T-helper 1 cell treated with Interleukin-12 subunit alpha and Interleukin-12 subunit beta and Interleukin-4 antibody, amounts not matched to agents 30 μg/mL and 1 μg/mL, for 36 hours (primary cell): ENCODE measurements around the gene CASP8AP2.
A peak's percentile ranks its signal among the peaks of the same experiment; 100 is the strongest.
"Not testable (repeated sequence)": the region's sequence is repeated elsewhere in the genome, so short reads cannot be mapped to it uniquely, and the experiment has no call there.

Experiments used
- H3K27ac Mint-ChIP-seq: one replicate; pipeline ENCODE4 v1.8.0; 2021; ENCODE audit warnings: mild to moderate bottlenecking, mixed read lengths
- H3K27me3 Mint-ChIP-seq: one replicate; pipeline ENCODE4 v1.8.0; 2021; ENCODE audit warnings: low read depth, mixed read lengths
- H3K36me3 Mint-ChIP-seq: one replicate; pipeline ENCODE4 v1.8.0; 2021; ENCODE audit warnings: low read depth, mixed read lengths
- H3K4me1 Mint-ChIP-seq: one replicate; pipeline ENCODE4 v1.8.0; 2021; ENCODE audit warnings: low read depth, mixed read lengths
- H3K4me3 Mint-ChIP-seq: one replicate; pipeline ENCODE4 v1.8.0; 2021; ENCODE audit warnings: mild to moderate bottlenecking, moderate library complexity, mixed read lengths
- H3K9me3 Mint-ChIP-seq: one replicate; pipeline ENCODE4 v1.8.0; 2021; ENCODE audit warnings: mixed read lengths

The CASP8AP2 gene

GRCh38 chr6:89836639-89837222, 7.1 kb downstream of the CASP8AP2 start:
- Mint-ChIP-seq H3K36me3 (peaks cover 45% of the 10 kb centered on the region), H3K4me1 (peaks cover 42% of the 10 kb centered on the region), H3K9me3 (no peaks in the 10 kb centered on the region), H3K27ac (peak overlapping the region; percentile 26), H3K27me3 (no peaks in the 10 kb centered on the region), H3K4me3 (no peak overlapping the region)

GRCh38 chr6:89840538-89840937, 10.9 kb downstream of the CASP8AP2 start:
- no peaks in the 10 kb centered on the region for H3K27me3 Mint-ChIP-seq
- H3K4me3 Mint-ChIP-seq, result no peak overlapping the region
- H3K4me1 Mint-ChIP-seq, result peaks cover 33% of the 10 kb centered on the region
- no peak overlapping the region for H3K27ac Mint-ChIP-seq
- H3K36me3 Mint-ChIP-seq, result peaks cover 27% of the 10 kb centered on the region
- H3K9me3 Mint-ChIP-seq, result no peaks in the 10 kb centered on the region

- H3K27ac Mint-ChIP-seq, result no peak overlapping the region
- H3K27me3 Mint-ChIP-seq, result no peaks in the 10 kb centered on the region
- H3K36me3 Mint-ChIP-seq, result peaks cover 17% of the 10 kb centered on the region
- H3K4me3 Mint-ChIP-seq, result no peak overlapping the region
- H3K4me1 Mint-ChIP-seq, result peaks cover 21% of the 10 kb centered on the region
- H3K9me3 Mint-ChIP-seq, result no peaks in the 10 kb centered on the region
Observed at GRCh38 chr6:89842228-89842627, 12.5 kb downstream of the CASP8AP2 start.

GRCh38 chr6:89843070-89843469, 13.4 kb downstream of the CASP8AP2 start:
- Mint-ChIP-seq H3K36me3 (peaks cover 14% of the 10 kb centered on the region), H3K4me3 (no peak overlapping the region), H3K4me1 (peaks cover 21% of the 10 kb centered on the region), H3K27me3 (no peaks in the 10 kb centered on the region), H3K27ac (no peak overlapping the region), H3K9me3 (no peaks in the 10 kb centered on the region)

- H3K4me3 Mint-ChIP-seq, H3K9me3 Mint-ChIP-seq, H3K27me3 Mint-ChIP-seq, H3K27ac Mint-ChIP-seq, H3K4me1 Mint-ChIP-seq: not testable (repeated sequence)
- H3K36me3 Mint-ChIP-seq, result peaks cover 12% of the 10 kb centered on the region
Observed at GRCh38 chr6:89847513-89847912, 17.8 kb downstream of the CASP8AP2 start.

- H3K4me1 Mint-ChIP-seq, result peaks cover 2% of the 10 kb centered on the region
- no peak overlapping the region for H3K4me3 Mint-ChIP-seq
- H3K36me3 Mint-ChIP-seq, result peaks cover 26% of the 10 kb centered on the region
- no peak overlapping the region for H3K27ac Mint-ChIP-seq
- H3K9me3 Mint-ChIP-seq, result no peaks in the 10 kb centered on the region
- H3K27me3 Mint-ChIP-seq, result no peaks in the 10 kb centered on the region
Observed at GRCh38 chr6:89853068-89853467, 23.4 kb downstream of the CASP8AP2 start.

GRCh38 chr6:89858041-89858440, 28.4 kb downstream of the CASP8AP2 start:
- H3K9me3 Mint-ChIP-seq, result peaks cover 9% of the 10 kb centered on the region

GRCh38 chr6:89859744-89860143, 30.1 kb downstream of the CASP8AP2 start:
- H3K27me3 Mint-ChIP-seq, result no peaks in the 10 kb centered on the region
- H3K36me3 Mint-ChIP-seq, result peaks cover 54% of the 10 kb centered on the region
- H3K27ac Mint-ChIP-seq, result peak overlapping the region; percentile 74

More at GRCh38 chr6:89858041-89858440, 28.4 kb downstream of the CASP8AP2 start:
- Mint-ChIP-seq H3K4me1 (peaks cover 21% of the 10 kb centered on the region), H3K27me3 (no peaks in the 10 kb centered on the region), H3K27ac (no peak overlapping the region), H3K36me3 (peaks cover 47% of the 10 kb centered on the region), H3K4me3 (no peak overlapping the region)

GRCh38 chr6:89862273-89862672, 32.6 kb downstream of the CASP8AP2 start:
- Mint-ChIP-seq H3K27ac (no peak overlapping the region), H3K4me3 (no peak overlapping the region)

More at GRCh38 chr6:89859744-89860143, 30.1 kb downstream of the CASP8AP2 start:
- Mint-ChIP-seq H3K9me3 (peaks cover 9% of the 10 kb centered on the region), H3K4me1 (peaks cover 23% of the 10 kb centered on the region), H3K4me3 (peak overlapping the region; percentile 19)

GRCh38 chr6:89862698-89863097, 33.0 kb downstream of the CASP8AP2 start:
- Mint-ChIP-seq H3K36me3 (peaks cover 60% of the 10 kb centered on the region), H3K9me3 (peaks cover 9% of the 10 kb centered on the region), H3K27me3 (no peaks in the 10 kb centered on the region), H3K27ac (peak overlapping the region; percentile 2), H3K4me1 (peaks cover 23% of the 10 kb centered on the region), H3K4me3 (no peak overlapping the region)

More at GRCh38 chr6:89862273-89862672, 32.6 kb downstream of the CASP8AP2 start:
- peaks cover 9% of the 10 kb centered on the region for H3K9me3 Mint-ChIP-seq
- peaks cover 23% of the 10 kb centered on the region for H3K4me1 Mint-ChIP-seq
- H3K36me3 Mint-ChIP-seq, result peaks cover 56% of the 10 kb centered on the region
- H3K27me3 Mint-ChIP-seq, result no peaks in the 10 kb centered on the region

GRCh38 chr6:89866024-89866678, 36.5 kb downstream of the CASP8AP2 start:
- Mint-ChIP-seq H3K9me3 (peaks cover 9% of the 10 kb centered on the region), H3K27me3 (no peaks in the 10 kb centered on the region), H3K36me3 (peaks cover 58% of the 10 kb centered on the region), H3K27ac (no peak overlapping the region), H3K4me1 (peaks cover 15% of the 10 kb centered on the region), H3K4me3 (no peak overlapping the region)

- Mint-ChIP-seq H3K9me3 (no peaks in the 10 kb centered on the region), H3K27ac (no peak overlapping the region), H3K4me1 (peaks cover 3% of the 10 kb centered on the region), H3K27me3 (no peaks in the 10 kb centered on the region), H3K36me3 (peaks cover 19% of the 10 kb centered on the region), H3K4me3 (no peak overlapping the region)
Observed at GRCh38 chr6:89873721-89874120, 44.0 kb downstream of the CASP8AP2 start.

GRCh38 chr6:89874438-89874837, 44.8 kb downstream of the CASP8AP2 start:
- Mint-ChIP-seq H3K9me3 (no peaks in the 10 kb centered on the region), H3K4me3 (no peak overlapping the region), H3K27me3 (no peaks in the 10 kb centered on the region), H3K36me3 (peaks cover 18% of the 10 kb centered on the region), H3K4me1 (peaks cover 3% of the 10 kb centered on the region), H3K27ac (no peak overlapping the region)

- H3K36me3 Mint-ChIP-seq, result no peaks in the 10 kb centered on the region
- peaks cover 7% of the 10 kb centered on the region for H3K4me1 Mint-ChIP-seq
- no peak overlapping the region for H3K27ac Mint-ChIP-seq
- H3K27me3 Mint-ChIP-seq, result peaks cover 19% of the 10 kb centered on the region
- H3K4me3 Mint-ChIP-seq, result no peak overlapping the region
- H3K9me3 Mint-ChIP-seq, result no peaks in the 10 kb centered on the region
Observed at GRCh38 chr6:89886378-89887120, 56.9 kb downstream of the CASP8AP2 start.
